ENCODE results near the gene PSG4. TPM values are rescaled to one million over a fixed set of nuclear protein-coding genes. Genes with fewer than 3 reads are reported as not detected.
"Not testable (repeated sequence)": the region's sequence is repeated elsewhere in the genome, so short reads cannot be mapped to it uniquely, and the experiment has no call there.

The PSG4 gene
- total RNA-seq, 4 donors from 2014 or later, result 1.2 TPM; not detected in 3

DNA sequence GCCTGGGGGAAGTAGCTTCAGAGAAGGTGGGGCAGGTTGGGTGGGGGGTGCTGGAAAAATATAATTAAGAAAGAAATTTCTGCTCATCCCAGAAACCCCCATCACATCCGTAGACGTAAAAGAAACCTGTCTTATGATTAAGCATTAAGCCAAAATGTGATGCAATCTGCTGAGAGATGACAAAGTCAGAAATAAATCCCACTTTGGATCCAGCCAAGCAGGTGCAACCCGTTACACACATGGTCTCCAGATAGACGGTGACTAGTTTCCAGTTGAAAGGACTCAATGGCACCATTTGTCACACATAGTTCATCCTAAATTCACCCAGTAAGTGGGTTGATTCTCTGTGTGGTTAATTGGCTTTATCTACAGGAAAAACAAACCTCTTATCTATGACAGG, 53.2 kb downstream of the PSG4 start:
- no peak for DNase-seq (ENCODE audit: extremely low spot score)

DNA sequence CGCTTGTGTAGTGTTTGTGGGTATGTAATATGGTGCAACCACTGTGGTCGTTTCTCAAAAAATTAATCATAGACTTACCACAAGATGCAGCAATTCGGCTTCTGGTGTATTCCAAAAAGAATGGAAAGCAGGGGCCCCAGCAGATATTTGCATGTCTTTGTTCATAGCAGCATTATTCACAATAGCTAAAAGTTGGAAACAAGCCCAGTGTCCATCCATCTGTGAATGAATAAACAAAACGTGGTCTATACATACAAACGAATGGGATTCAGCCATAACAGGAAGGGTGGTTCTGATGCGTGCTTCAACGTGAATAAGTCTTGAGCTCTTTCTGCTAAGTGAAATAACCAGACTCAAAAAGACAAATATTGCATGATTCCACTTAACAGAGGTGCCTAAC, 55.6 kb downstream of the PSG4 start:
- 55% methylated on average over 7 of the region's 7 CpGs for WGBS
- intact Hi-C loops (cut with DNase I), result not testable (repeated sequence)

More for the DNA sequence above, 53.2 kb downstream of the PSG4 start:
- H3K4me1 ChIP-seq, result no peaks in the 10 kb centered on the region
- no peak overlapping the region for H3K27ac ChIP-seq (replicated peaks in 1 of 4)
- no peak overlapping the region for H3K4me3 ChIP-seq
- H3K36me3 ChIP-seq, result no peaks in the 10 kb centered on the region
- intact Hi-C loops (cut with DNase I), result no loop called here
- WGBS, result 66% methylated on average over 4 of the region's 4 CpGs
- TF ChIP-seq POLR2AphosphoS5 (IDR thresholded peaks at IDR 0.05) (no peak), EP300 (IDR thresholded peaks at IDR 0.05) (no peak), POLR2A (IDR thresholded peaks at IDR 0.05; ENCODE audit: low read depth) (no peak)
- TF ChIP-seq, protein P1, sequence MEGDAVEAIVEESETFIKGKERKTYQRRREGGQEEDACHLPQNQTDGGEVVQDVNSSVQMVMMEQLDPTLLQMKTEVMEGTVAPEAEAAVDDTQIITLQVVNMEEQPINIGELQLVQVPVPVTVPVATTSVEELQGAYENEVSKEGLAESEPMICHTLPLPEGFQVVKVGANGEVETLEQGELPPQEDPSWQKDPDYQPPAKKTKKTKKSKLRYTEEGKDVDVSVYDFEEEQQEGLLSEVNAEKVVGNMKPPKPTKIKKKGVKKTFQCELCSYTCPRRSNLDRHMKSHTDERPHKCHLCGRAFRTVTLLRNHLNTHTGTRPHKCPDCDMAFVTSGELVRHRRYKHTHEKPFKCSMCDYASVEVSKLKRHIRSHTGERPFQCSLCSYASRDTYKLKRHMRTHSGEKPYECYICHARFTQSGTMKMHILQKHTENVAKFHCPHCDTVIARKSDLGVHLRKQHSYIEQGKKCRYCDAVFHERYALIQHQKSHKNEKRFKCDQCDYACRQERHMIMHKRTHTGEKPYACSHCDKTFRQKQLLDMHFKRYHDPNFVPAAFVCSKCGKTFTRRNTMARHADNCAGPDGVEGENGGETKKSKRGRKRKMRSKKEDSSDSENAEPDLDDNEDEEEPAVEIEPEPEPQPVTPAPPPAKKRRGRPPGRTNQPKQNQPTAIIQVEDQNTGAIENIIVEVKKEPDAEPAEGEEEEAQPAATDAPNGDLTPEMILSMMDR (IDR thresholded peaks at IDR 0.05), result no peak
- peaks cover 0 to 3% (median 0%) of the 10 kb centered on the region in 4 donors for H3K9me3 ChIP-seq
- H3K27me3 ChIP-seq, result no peaks in the 10 kb centered on the region

DNA sequence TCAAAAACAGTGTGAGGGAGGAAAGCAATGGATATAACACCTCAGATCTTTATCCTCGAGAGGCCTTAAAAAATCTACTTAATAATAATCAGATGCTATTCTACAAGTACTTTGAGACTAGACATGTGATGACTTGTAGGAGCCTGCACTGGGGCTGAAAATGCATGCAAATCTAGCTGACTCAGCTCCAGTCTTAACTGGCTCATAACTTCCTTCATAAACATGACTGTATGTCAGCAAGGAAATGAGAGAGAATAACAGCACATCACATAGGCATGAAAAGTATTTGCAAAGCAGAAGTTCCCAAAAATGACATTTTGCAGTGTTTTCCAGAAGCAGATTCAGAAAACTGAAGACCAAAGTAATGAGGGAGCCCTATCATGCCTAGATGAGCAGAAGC, 57.2 kb downstream of the PSG4 start:
- no peaks in the 10 kb centered on the region for H3K27me3 ChIP-seq
- H3K27ac ChIP-seq (replicated peaks in 1 of 4), result no peak overlapping the region
- no peak for DNase-seq (ENCODE audit: extremely low spot score)
- no peaks in the 10 kb centered on the region for H3K9me3 ChIP-seq
- TF ChIP-seq, protein P1 (IDR thresholded peaks at IDR 0.05), result no peak
- TF ChIP-seq POLR2AphosphoS5 (IDR thresholded peaks at IDR 0.05) (no peak), EP300 (IDR thresholded peaks at IDR 0.05) (no peak), POLR2A (IDR thresholded peaks at IDR 0.05; ENCODE audit: low read depth) (no peak)
- 57% methylated on average over 1 of the region's 1 CpG for WGBS
- intact Hi-C loops (cut with DNase I), result no loop called here
- H3K4me3 ChIP-seq, result no peak overlapping the region
- no peaks in the 10 kb centered on the region for H3K36me3 ChIP-seq
- H3K4me1 ChIP-seq, result no peaks in the 10 kb centered on the region

More for the DNA sequence above, 55.6 kb downstream of the PSG4 start:
- H3K27ac ChIP-seq (replicated peaks in 1 of 4); H3K4me1 ChIP-seq; H3K4me3 ChIP-seq; H3K9me3 ChIP-seq; H3K27me3 ChIP-seq; DNase-seq (ENCODE audit: extremely low spot score); H3K36me3 ChIP-seq: not testable (repeated sequence)

Other genes with a start within 250 kb of the PSG4 start
- gene PSG11, start 179.2 kb downstream of the PSG4 start, total RNA-seq, result not detected
- not detected for gene PSG2, start 122.9 kb downstream of the PSG4 start, total RNA-seq
- gene PSG5, start 19.1 kb downstream of the PSG4 start, total RNA-seq, result not detected
- not detected for gene PSG9, start 63.9 kb upstream of the PSG4 start, total RNA-seq
- gene CD177, start 148.0 kb upstream of the PSG4 start, total RNA-seq, result 1 to 10 TPM in 1 of 4 donors, under 1 TPM in 3; 0.42 to 4.3 (median 0.74) TPM
- not detected for gene TEX101, start 209.3 kb upstream of the PSG4 start, total RNA-seq

Measured in esophagus muscularis mucosa (tissue), 4 donors.